Cardiac muscle cell (in vitro differentiated cells and primary cell): ENCODE results near the gene ALK. TPM values are rescaled to one million over a fixed set of nuclear protein-coding genes. Genes with fewer than 3 reads are reported as not detected.

ENCODE experiments used
- DNase-seq, 2 donors: peaks; one replicate each; pipeline versions ENCODE4 v3.0.0 to v3.0.0-alpha.2; 2010 to 2017; ENCODE audit warnings: low read depth in 1 of 2, low spot score in 1 of 2
- H3K27ac ChIP-seq: fragments of 200-600 bp; sonication (generic); 2 replicates; pipeline ENCODE4 v1.5.1; 2016
- H3K27me3 ChIP-seq: fragments of 200-600 bp; sonication (generic); 2 replicates; pipeline ENCODE4 v1.6.0; 2016; ENCODE audit warnings: control low read depth
- H3K36me3 ChIP-seq: fragments of 200-600 bp; sonication (generic); 2 replicates; pipeline ENCODE4 v1.5.1; 2016; ENCODE audit warnings: control low read depth
- H3K4me1 ChIP-seq: fragments of 200-600 bp; sonication (generic); 2 replicates; pipeline ENCODE4 v1.8.1; 2017; ENCODE audit warnings: low read depth, mild to moderate bottlenecking, mixed run types
- H3K4me3 ChIP-seq: fragments of 200-600 bp; sonication (generic); 2 replicates; pipeline ENCODE4 v1.5.1; 2016; ENCODE audit warnings: mild to moderate bottlenecking
- H3K9me3 ChIP-seq: fragments of 200-600 bp; sonication (generic); 2 replicates; pipeline ENCODE4 v1.5.1; 2017; ENCODE audit warnings: low read depth, mild to moderate bottlenecking, control low read depth
- polyA plus RNA-seq: library from polyadenylated mRNA; unstranded; fragments of >200 nt; fragmentation: Nextera tagmentation; extraction: Ambion mirVana; gene quantifications from 2 replicates; pipeline ENCODE4 v1.2.1, GENCODE V29; 2016
- total RNA-seq: library from RNA; depleted of rRNA; stranded (reverse); fragments of >200 nt; gene quantifications from 2 replicates; pipeline ENCODE4 v1.2.3, GENCODE V29; 2016
- TF ChIP-seq, protein P1 (sequence below): IDR thresholded peaks from 2 replicates; pipeline ENCODE4 v1.5.1; 2012; ENCODE audit warnings: low read depth, mild to moderate bottlenecking, low read length

Gene ALK
- total and polyA plus RNA-seq, 2 experiments from 2014 or later: 1.8 to 4.3 TPM

- Histone ChIP-seq H3K36me3 (no peaks in the 10 kb centered on the region), H3K9me3 (no peaks in the 10 kb centered on the region), H3K4me3 (no peak overlapping the region), H3K4me1 (no peaks in the 10 kb centered on the region), H3K27me3 (no peaks in the 10 kb centered on the region), H3K27ac (no peak overlapping the region)
- DNase-seq: peak in 1 of 2 donors; percentile 79
- TF ChIP-seq, protein P1, sequence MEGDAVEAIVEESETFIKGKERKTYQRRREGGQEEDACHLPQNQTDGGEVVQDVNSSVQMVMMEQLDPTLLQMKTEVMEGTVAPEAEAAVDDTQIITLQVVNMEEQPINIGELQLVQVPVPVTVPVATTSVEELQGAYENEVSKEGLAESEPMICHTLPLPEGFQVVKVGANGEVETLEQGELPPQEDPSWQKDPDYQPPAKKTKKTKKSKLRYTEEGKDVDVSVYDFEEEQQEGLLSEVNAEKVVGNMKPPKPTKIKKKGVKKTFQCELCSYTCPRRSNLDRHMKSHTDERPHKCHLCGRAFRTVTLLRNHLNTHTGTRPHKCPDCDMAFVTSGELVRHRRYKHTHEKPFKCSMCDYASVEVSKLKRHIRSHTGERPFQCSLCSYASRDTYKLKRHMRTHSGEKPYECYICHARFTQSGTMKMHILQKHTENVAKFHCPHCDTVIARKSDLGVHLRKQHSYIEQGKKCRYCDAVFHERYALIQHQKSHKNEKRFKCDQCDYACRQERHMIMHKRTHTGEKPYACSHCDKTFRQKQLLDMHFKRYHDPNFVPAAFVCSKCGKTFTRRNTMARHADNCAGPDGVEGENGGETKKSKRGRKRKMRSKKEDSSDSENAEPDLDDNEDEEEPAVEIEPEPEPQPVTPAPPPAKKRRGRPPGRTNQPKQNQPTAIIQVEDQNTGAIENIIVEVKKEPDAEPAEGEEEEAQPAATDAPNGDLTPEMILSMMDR: no peak
Measured at GRCh38 chr2:29223851-29224692, 697.3 kb downstream of the ALK start.

DNA sequence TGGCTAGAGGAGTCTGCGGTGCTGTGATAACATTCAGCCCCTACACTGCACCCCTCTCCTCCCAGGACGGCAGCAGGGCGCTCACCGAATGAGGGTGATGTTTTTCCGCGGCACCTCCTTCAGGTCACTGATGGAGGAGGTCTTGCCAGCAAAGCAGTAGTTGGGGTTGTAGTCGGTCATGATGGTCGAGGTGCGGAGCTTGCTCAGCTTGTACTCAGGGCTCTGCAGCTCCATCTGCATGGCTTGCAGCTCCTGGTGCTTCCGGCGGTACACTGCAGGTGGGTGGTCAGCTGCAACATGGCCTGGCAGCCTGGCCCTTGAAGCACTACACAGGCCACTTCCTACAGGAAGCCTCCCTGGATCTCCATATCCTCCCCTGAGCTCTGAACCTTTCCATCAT is 698.1 kb downstream of the ALK start:
- DNase-seq: no peak
- Histone ChIP-seq H3K27ac (no peak overlapping the region), H3K4me3 (no peak overlapping the region), H3K36me3 (no peaks in the 10 kb centered on the region), H3K4me1 (no peaks in the 10 kb centered on the region), H3K27me3 (no peaks in the 10 kb centered on the region), H3K9me3 (no peaks in the 10 kb centered on the region)
- TF ChIP-seq, protein P1: no peak

GRCh38 chr2:29222381-29223179 is 698.8 kb downstream of the ALK start:
- Histone ChIP-seq H3K36me3 (no peaks in the 10 kb centered on the region), H3K4me3 (no peak overlapping the region), H3K27me3 (no peaks in the 10 kb centered on the region), H3K9me3 (no peaks in the 10 kb centered on the region), H3K4me1 (no peaks in the 10 kb centered on the region), H3K27ac (no peak overlapping the region)
- TF ChIP-seq, protein P1: no peak
- no peak for DNase-seq

DNA sequence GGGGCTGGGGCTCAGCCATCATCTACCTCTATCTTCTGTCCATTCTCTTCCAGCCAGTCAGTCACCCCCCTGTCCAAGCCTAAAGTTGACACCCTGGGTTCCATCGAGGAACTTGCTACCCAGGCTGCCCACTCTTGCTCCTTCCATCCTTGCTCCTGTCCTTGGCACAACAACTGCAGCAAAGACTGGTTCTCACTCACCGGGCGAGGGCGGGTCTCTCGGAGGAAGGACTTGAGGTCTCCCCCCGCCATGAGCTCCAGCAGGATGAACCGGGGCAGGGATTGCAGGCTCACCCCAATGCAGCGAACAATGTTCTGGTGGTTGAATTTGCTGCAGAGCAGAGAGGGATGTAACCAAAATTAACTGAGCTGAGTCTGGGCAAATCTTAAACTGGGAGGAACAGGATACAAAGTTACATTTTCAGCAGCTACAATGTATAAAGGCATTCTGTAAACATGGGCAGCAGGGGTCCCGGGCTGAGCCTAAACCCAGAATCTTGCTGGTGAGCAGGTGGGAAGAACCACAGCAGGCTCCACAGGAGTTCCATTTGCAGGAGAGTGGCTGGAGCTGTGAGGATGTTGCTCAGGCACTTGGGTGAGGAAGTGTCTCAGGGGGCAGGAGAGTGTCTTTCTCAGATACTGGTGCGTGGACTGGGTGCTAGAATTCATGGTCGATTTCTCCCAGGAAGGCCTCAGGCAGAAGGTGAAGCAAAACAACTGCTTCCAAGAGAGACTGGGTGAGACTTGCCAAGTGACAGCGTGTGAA is 700.7 kb downstream of the ALK start:
- no peak for DNase-seq
- Histone ChIP-seq H3K27ac (no peak overlapping the region), H3K36me3 (no peaks in the 10 kb centered on the region), H3K4me1 (no peaks in the 10 kb centered on the region), H3K4me3 (no peak overlapping the region), H3K27me3 (no peaks in the 10 kb centered on the region), H3K9me3 (no peaks in the 10 kb centered on the region)
- TF ChIP-seq, protein P1: no peak

- no peaks in the 10 kb centered on the region for H3K36me3 ChIP-seq
- no peak overlapping the region for H3K4me3 ChIP-seq
- TF ChIP-seq, protein P1: no peak
- no peaks in the 10 kb centered on the region for H3K9me3 ChIP-seq
- no peak for DNase-seq
- H3K27me3 ChIP-seq: no peaks in the 10 kb centered on the region
- no peaks in the 10 kb centered on the region for H3K4me1 ChIP-seq
- H3K27ac ChIP-seq: no peak overlapping the region
Measured at GRCh38 chr2:29219374-29219773, 702.0 kb downstream of the ALK start.
